Bronchial epithelial cell (primary cell): ENCODE measurements around the gene PTPRE. TPM values are rescaled to one million over a fixed set of nuclear protein-coding genes. Genes with fewer than 3 reads are reported as not detected.

Experiments
- DNase-seq: peaks from one replicate; pipeline ENCODE4 v3.0.0-alpha.2; 2010; ENCODE audit warnings: low read depth
- FAIRE-seq: peaks from 2 replicates; lab custom pipeline; 2011; peaks lifted over from hg19 to GRCh38; lab: Jason Lieb, UNC
- H3K27me3 ChIP-seq: 2 replicates; pipeline ENCODE4 v1.5.1; 2011; ENCODE audit warnings: low read length; ENCODE audit not compliant: control insufficient read depth, insufficient read depth
- H3K36me3 ChIP-seq: 2 replicates; pipeline ENCODE4 v1.5.1; 2011; ENCODE audit warnings: low read length; ENCODE audit not compliant: control insufficient read depth, insufficient read depth
- H3K4me3 ChIP-seq: 2 replicates; pipeline ENCODE4 v1.5.1; 2011; ENCODE audit warnings: mild to moderate bottlenecking, low read depth, low read length, control low read depth
- CTCF ChIP-seq: IDR thresholded peaks from 2 replicates; pipeline ENCODE4 v1.5.1; 2011; ENCODE audit warnings: mild to moderate bottlenecking, moderate library complexity, low read length, control low read depth, inconsistent platforms; ENCODE audit not compliant: insufficient read depth, severe bottlenecking
- total RNA-seq: library from RNA; depleted of rRNA; stranded (reverse); fragments of >200 nt; gene quantifications from 2 replicates; pipeline ENCODE4 v1.2.1, GENCODE V29; 2014

The PTPRE gene
- total RNA-seq, 1 donor from 2014 or later, result 7.9 TPM

DNA sequence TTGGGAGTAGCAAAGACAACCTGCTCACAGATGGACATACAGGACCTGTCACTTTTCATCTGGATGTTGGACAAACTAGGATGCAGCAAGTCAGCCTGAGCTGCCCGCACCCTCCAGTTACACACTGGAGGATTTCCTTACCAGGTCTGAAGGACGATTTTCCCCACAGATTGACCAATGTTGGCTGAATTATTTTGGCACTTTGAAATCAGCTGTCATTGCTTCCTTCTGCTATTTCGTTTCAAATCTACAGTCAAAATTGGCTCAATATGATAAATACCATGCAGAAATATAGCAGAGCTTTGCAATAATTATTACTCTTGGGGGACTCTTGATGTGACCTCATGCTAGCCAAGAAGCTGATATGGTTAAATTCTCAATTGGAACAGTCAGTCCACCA, 16.7 kb upstream of the PTPRE start:
- FAIRE-seq (no peak), DNase-seq (no peak)
- Histone ChIP-seq H3K27me3 (no peaks in the 10 kb centered on the region), H3K36me3 (no peaks in the 10 kb centered on the region), H3K4me3 (no peak overlapping the region)
- TF ChIP-seq CTCF, result no peak

DNA sequence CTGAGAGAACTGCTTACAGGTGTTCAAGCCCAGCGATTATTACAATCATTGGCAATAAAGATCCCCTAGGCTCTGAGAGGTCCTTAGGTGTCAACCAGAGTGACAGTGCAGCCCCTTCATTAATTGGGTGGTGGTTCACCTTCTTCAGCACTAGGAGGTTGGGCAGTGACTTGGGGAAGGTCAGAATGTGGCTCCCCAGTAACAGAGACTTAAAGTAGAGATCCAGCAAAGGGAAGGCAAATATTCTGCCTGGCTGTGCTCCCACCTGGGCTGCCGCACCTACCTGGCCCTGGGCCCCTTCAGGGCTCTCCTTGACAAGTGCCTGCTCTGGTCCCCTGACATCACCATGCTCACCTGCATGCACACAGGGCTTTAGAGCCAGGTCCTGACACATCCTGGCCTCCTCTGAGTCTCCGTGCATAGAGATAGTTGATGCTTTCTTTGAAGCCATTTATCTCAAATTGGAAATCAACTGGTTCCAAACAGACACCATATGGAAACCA, 16.0 kb upstream of the PTPRE start:
- no peak overlapping the region for H3K4me3 ChIP-seq
- H3K27me3 ChIP-seq, result no peaks in the 10 kb centered on the region
- TF ChIP-seq CTCF, result no peak
- FAIRE-seq (no peak), DNase-seq (no peak)
- no peaks in the 10 kb centered on the region for H3K36me3 ChIP-seq

- DNase-seq (no peak), FAIRE-seq (no peak)
- Histone ChIP-seq H3K27me3 (no peaks in the 10 kb centered on the region), H3K36me3 (no peaks in the 10 kb centered on the region), H3K4me3 (no peak within 1 kb of the TSS)
- TF ChIP-seq CTCF, result no peak
Measured at GRCh38 chr10:127892743-127893142, 14.2 kb upstream of the PTPRE start, which contains the start of gene CLRN3. Gene CLRN3 (minus strand): TSS chr10:127892941. CDS start chr10:127892784, 157 bp downstream.

DNA sequence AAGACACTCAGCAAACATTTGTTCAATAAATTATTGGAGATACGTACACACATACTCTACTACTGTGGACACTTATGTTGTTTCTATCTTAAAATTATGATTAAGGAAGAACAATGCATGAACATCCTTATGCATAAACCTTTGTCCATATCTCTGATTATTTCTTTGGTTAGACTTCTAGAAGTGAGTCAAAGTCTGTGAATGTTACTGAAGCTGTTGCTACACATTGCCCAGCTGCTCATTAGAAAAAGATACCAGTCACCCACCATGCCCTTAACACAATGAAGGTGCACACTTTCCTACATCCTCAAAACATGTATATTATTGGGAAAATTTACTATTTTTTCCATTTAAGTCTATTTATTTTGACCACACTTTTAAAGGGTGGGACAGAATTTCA, 12.8 kb upstream of the PTPRE start:
- no peak for TF ChIP-seq CTCF
- no peak overlapping the region for H3K4me3 ChIP-seq
- no peaks in the 10 kb centered on the region for H3K27me3 ChIP-seq
- DNase-seq (peak; percentile 37), FAIRE-seq (no peak)
- no peaks in the 10 kb centered on the region for H3K36me3 ChIP-seq

DNA sequence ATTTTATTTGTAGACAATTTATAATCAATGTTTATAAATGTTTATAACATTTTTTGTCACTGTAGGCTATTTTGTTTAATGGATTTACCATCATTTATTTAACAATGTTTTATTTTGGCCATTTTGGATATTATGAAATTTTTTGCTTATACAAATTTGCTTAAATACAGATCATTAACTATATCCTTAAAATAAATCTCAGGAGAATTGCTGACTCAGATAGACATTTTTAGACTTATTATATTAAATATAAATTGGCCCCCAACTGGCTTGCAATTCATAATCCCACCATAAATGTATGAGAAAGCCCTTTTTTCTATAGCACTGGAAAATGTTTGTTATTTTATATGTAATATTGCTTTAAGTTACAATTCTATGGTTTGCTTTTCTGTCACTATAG, 10.3 kb upstream of the PTPRE start:
- Histone ChIP-seq H3K27me3 (no peaks in the 10 kb centered on the region), H3K36me3 (no peaks in the 10 kb centered on the region), H3K4me3 (no peak overlapping the region)
- no peak for TF ChIP-seq CTCF
- no peak for FAIRE-seq
- DNase-seq, result no peak

DNA sequence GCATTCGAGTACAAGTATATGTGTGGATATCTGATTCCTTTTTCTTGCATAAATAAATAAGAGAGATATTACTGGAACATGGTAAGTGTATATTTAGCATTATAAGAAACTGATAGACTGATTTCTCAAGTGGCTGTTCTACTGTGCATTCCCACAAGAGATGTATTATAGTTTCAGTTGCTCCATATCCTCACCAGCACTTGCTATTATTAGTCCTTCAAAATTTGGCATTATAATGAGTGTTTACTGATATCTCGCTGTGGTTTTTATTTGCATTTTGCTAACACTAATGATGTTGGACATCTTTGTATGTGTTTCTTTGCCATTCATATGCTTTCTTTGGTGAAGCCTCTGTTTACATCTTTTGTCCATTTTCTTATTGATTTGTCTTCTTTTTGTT, 9.7 kb upstream of the PTPRE start:
- H3K27me3 ChIP-seq, result no peaks in the 10 kb centered on the region
- no peak overlapping the region for H3K4me3 ChIP-seq
- no peak for TF ChIP-seq CTCF
- no peak for FAIRE-seq
- DNase-seq, result no peak
- no peaks in the 10 kb centered on the region for H3K36me3 ChIP-seq
